SK-N-SH treated with all-trans-retinoic acid at 6 μM for 48 hours (cell line): ENCODE data around the gene TPSD1.

Experiments
- ATAC-seq: fragments of 200-7000 bp; cut with Tn5 transposase; 3 replicates; pipeline ENCODE4 v1.9.1; 2020; ENCODE audit warnings: mild to moderate bottlenecking, moderate library complexity
- ARNTL ChIP-seq: fragments of 450-650 bp; formaldehyde crosslinking; IDR thresholded peaks from 2 replicates; pipeline ENCODE4 v1.5.0; 2020; ENCODE audit warnings: low read depth, mild to moderate bottlenecking, moderate library complexity, borderline replicate concordance
- BACH2 ChIP-seq: fragments of 250-450 bp; sonication (Bioruptor Pico); IDR thresholded peaks from 2 replicates; pipeline ENCODE4 v1.9.0; 2021; ENCODE audit warnings: mild to moderate bottlenecking, borderline replicate concordance
- CREB5 ChIP-seq: fragments of 250-450 bp; sonication (Bioruptor Pico); IDR thresholded peaks from 2 replicates; pipeline ENCODE4 v1.5.1; 2020; ENCODE audit warnings: low read depth, mild to moderate bottlenecking, moderate library complexity
- CSDC2 ChIP-seq: fragments of 250-450 bp; sonication (Bioruptor Pico); IDR thresholded peaks from 2 replicates; pipeline ENCODE4 v1.5.0; 2020; ENCODE audit warnings: mild to moderate bottlenecking, moderate library complexity
- CSRNP3 ChIP-seq: fragments of 250-450 bp; sonication (Bioruptor Pico); IDR thresholded peaks from 2 replicates; pipeline ENCODE4 v1.5.1; 2021; ENCODE audit warnings: mild to moderate bottlenecking, moderate library complexity
- ESRRG ChIP-seq: fragments of 250-450 bp; sonication (Bioruptor Pico); IDR thresholded peaks from 2 replicates; pipeline ENCODE4 v1.6.1; 2021; ENCODE audit warnings: mild to moderate bottlenecking
- GLIS3 ChIP-seq: fragments of 250-450 bp; sonication (Bioruptor Pico); IDR thresholded peaks from 2 replicates; pipeline ENCODE4 v1.5.0; 2020; ENCODE audit warnings: mild to moderate bottlenecking, moderate library complexity
- ISL1 ChIP-seq: fragments of 250-450 bp; sonication (Bioruptor Pico); IDR thresholded peaks from 2 replicates; pipeline ENCODE4 v2.1.2; 2022; ENCODE audit warnings: mild to moderate bottlenecking, moderate library complexity
- OSR1 ChIP-seq: fragments of 250-450 bp; sonication (Bioruptor Pico); IDR thresholded peaks from 2 replicates; pipeline ENCODE4 v1.8.0; 2022; ENCODE audit warnings: moderate library complexity, mild to moderate bottlenecking, inconsistent platforms
- POU6F1 ChIP-seq: fragments of 250-450 bp; sonication (Bioruptor Pico); IDR thresholded peaks from 2 replicates; pipeline ENCODE4 v1.8.0; 2021; ENCODE audit warnings: low read depth, mild to moderate bottlenecking, moderate library complexity, borderline replicate concordance
- PPARA ChIP-seq: fragments of 250-450 bp; sonication (Bioruptor Pico); IDR thresholded peaks from 2 replicates; pipeline ENCODE4 v1.5.0; 2020; ENCODE audit warnings: mild to moderate bottlenecking, borderline replicate concordance
- RARB ChIP-seq: fragments of 250-450 bp; sonication (Bioruptor Pico); IDR thresholded peaks from 2 replicates; pipeline ENCODE4 v1.8.0; 2021; ENCODE audit warnings: mild to moderate bottlenecking, moderate library complexity
- SNAI2 ChIP-seq: fragments of 250-450 bp; sonication (Bioruptor Pico); IDR thresholded peaks from 2 replicates; pipeline ENCODE4 v1.5.0; 2020; ENCODE audit warnings: mild to moderate bottlenecking, moderate library complexity
- TCF4 ChIP-seq: fragments of 250-450 bp; sonication (Bioruptor Pico); IDR thresholded peaks from 2 replicates; pipeline ENCODE4 v1.8.0; 2021; ENCODE audit warnings: mild to moderate bottlenecking, moderate library complexity, borderline replicate concordance
- TOX ChIP-seq: fragments of 250-450 bp; sonication (Bioruptor Pico); IDR thresholded peaks from 2 replicates; pipeline ENCODE4 v1.8.0; 2021; ENCODE audit warnings: mild to moderate bottlenecking, moderate library complexity, borderline replicate concordance
- ZFP30 ChIP-seq: fragments of 450-650 bp; formaldehyde crosslinking; IDR thresholded peaks from 2 replicates; pipeline ENCODE4 v1.5.0; 2022; ENCODE audit warnings: mild to moderate bottlenecking, moderate library complexity
- ZNF565 ChIP-seq: fragments of 450-650 bp; formaldehyde crosslinking; conservative IDR thresholded peaks from 2 replicates; pipeline ENCODE4 v1.5.0; 2020; ENCODE audit warnings: low read depth, mild to moderate bottlenecking, moderate library complexity
- ZNF70 ChIP-seq: fragments of 450-650 bp; formaldehyde crosslinking; IDR thresholded peaks from 2 replicates; pipeline ENCODE4 v1.5.0; 2020; ENCODE audit warnings: mild to moderate bottlenecking, moderate library complexity
- ZNF8 ChIP-seq: fragments of 450-650 bp; formaldehyde crosslinking; IDR thresholded peaks from 2 replicates; pipeline ENCODE4 v1.5.0; 2020; ENCODE audit warnings: mild to moderate bottlenecking, moderate library complexity

TPSD1 gene

GRCh38 chr16:1279081-1279944, 23.4 kb downstream of the TPSD1 start:
- TF ChIP-seq ZNF8 (CRISPR knock-in tag), result no peak
- TF ChIP-seq ESRRG (CRISPR knock-in tag), result no peak
- no peak for TF ChIP-seq CSDC2 (CRISPR knock-in tag)
- no peak for TF ChIP-seq PPARA (CRISPR knock-in tag)
- no peak for TF ChIP-seq SNAI2 (CRISPR knock-in tag)
- no peak for ATAC-seq

- TF ChIP-seq TCF4 (no peak), ISL1 (CRISPR knock-in tag) (no peak), PPARA (CRISPR knock-in tag) (no peak), TOX (CRISPR knock-in tag) (no peak)
- no peak for ATAC-seq
These were observed 24.2 kb downstream of the TPSD1 start for GRCh38 chr16:1279945-1280589.

GRCh38 chr16:1280783-1281182, 24.9 kb downstream of the TPSD1 start:
- no peak for TF ChIP-seq ZFP30 (CRISPR knock-in tag)
- ATAC-seq, result no peak

- no peak for ATAC-seq
- TF ChIP-seq GLIS3 (no peak), ESRRG (CRISPR knock-in tag) (no peak), CSDC2 (CRISPR knock-in tag) (no peak), ISL1 (CRISPR knock-in tag) (no peak), ZFP30 (CRISPR knock-in tag) (no peak), RARB (no peak), OSR1 (CRISPR knock-in tag) (no peak), TOX (CRISPR knock-in tag) (no peak), ZNF70 (no peak), CSRNP3 (CRISPR knock-in tag) (no peak), ZNF8 (CRISPR knock-in tag) (no peak), POU6F1 (CRISPR knock-in tag) (no peak), ZNF565 (CRISPR knock-in tag) (no peak)
These were observed 25.6 kb downstream of the TPSD1 start for GRCh38 chr16:1281517-1281916.

GRCh38 chr16:1282324-1282973, 26.6 kb downstream of the TPSD1 start:
- no peak for ATAC-seq
- TF ChIP-seq ARNTL (CRISPR knock-in tag), result no peak
- TF ChIP-seq CREB5 (CRISPR knock-in tag), result no peak
- TF ChIP-seq ZNF565 (CRISPR knock-in tag), result no peak
- no peak for TF ChIP-seq ZFP30 (CRISPR knock-in tag)
- no peak for TF ChIP-seq GLIS3
- TF ChIP-seq POU6F1 (CRISPR knock-in tag), result no peak
- TF ChIP-seq ZNF70, result no peak
- no peak for TF ChIP-seq ESRRG (CRISPR knock-in tag)
- TF ChIP-seq BACH2 (CRISPR knock-in tag), result no peak
- no peak for TF ChIP-seq RARB
- TF ChIP-seq, all 23 proteins: peak for 0
